K562 (cell line): Measurements from ENCODE around the gene XPC. TPM values are rescaled to one million over a fixed set of nuclear protein-coding genes. Genes with fewer than 3 reads are reported as not detected.

Source experiments
- CREM ChIP-seq: IDR thresholded peaks from 2 replicates; pipeline ENCODE4 v1.6.1; 2014; ENCODE audit warnings: antibody characterized with exemption, low read depth
- DPF2 ChIP-seq: fragments of 450-650 bp; IDR thresholded peaks from 2 replicates; pipeline ENCODE4 v1.6.1; 2016
- JUNB ChIP-seq: fragments of 450-650 bp; formaldehyde crosslinking; conservative IDR thresholded peaks from 2 replicates; pipeline ENCODE4 v1.4.0; 2020; ENCODE audit warnings: mild to moderate bottlenecking
- NRF1 ChIP-seq, 2 experiments: fragments of 450-650 bp; IDR thresholded peaks in 1 of 2; conservative IDR thresholded peaks in 1 of 2; 2 replicates each; pipeline ENCODE4 v1.6.1; 2014; ENCODE audit warnings: mild to moderate bottlenecking in 2 of 2
- POU5F1 ChIP-seq: fragments of 150-350 bp; IDR thresholded peaks from 2 replicates; pipeline ENCODE4 v1.6.1; 2014; ENCODE audit warnings: borderline replicate concordance, low read length, low read depth, mild to moderate bottlenecking; ENCODE audit not compliant: partially characterized antibody
- PRMT5 ChIP-seq: sonication (generic); formaldehyde crosslinking; IDR thresholded peaks from 2 replicates; pipeline ENCODE4 v1.5.0; 2020; ENCODE audit warnings: missing genetic modification reagents
- SMAD1 ChIP-seq: fragments of 150-350 bp; IDR thresholded peaks from 2 replicates; pipeline ENCODE4 v1.6.1; 2014; ENCODE audit warnings: low read length, low read depth; ENCODE audit not compliant: partially characterized antibody
- SMARCA4 ChIP-seq: fragments of 450-650 bp; IDR thresholded peaks from 2 replicates; pipeline ENCODE4 v1.6.1; 2016
- TOE1 ChIP-seq, 2 experiments: fragments of 450-650 bp in 1 of 2; sonication (generic) in 1 of 2; formaldehyde crosslinking in 1 of 2; IDR thresholded peaks; 2 replicates each; pipeline versions ENCODE4 v1.7.1 to v1.8.0; 2016 to 2022; ENCODE audit warnings: borderline replicate concordance in 2 of 2, mild to moderate bottlenecking in 2 of 2, antibody characterized with exemption in 1 of 2, inconsistent platforms in 1 of 2, low read depth in 1 of 2, missing genetic modification reagents in 1 of 2, moderate library complexity in 1 of 2
- ZNF75A ChIP-seq: fragments of 450-650 bp; formaldehyde crosslinking; IDR thresholded peaks from 2 replicates; pipeline ENCODE4 v1.4.0; 2020; ENCODE audit warnings: mild to moderate bottlenecking
- polyA plus RNA-seq, 8 experiments: library from polyadenylated mRNA; depleted of rRNA in 4 of 8; stranded (reverse) in 5 of 8; unstranded in 3 of 8; fragments of >200 nt; fragmentation: Nextera tagmentation in 2 of 8; fragmentation: Illumina TruSeq in 1 of 8; extraction: Ambion mirVana in 2 of 8; extraction: Trizol in 1 of 8; gene quantifications; 2 replicates each; pipeline versions ENCODE4 v1.2.1 to v1.2.3, GENCODE V29; 2011 to 2014; ENCODE audit warnings: inconsistent platforms in 1 of 8, missing spikeins in 1 of 8
- total RNA-seq, 7 experiments: library from RNA; depleted of rRNA in 6 of 7; stranded (reverse); fragments of >200 nt in 6 of 7; fragmentation: Illumina TruSeq in 2 of 7; extraction: Trizol in 2 of 7; gene quantifications; 2 replicates each; pipeline versions ENCODE4 v1.2.1 to v1.2.3, GENCODE V29; 2011 to 2021; ENCODE audit warnings: low replicate concordance in 1 of 7
- TF ChIP-seq, protein P1 (sequence below), 2 experiments: IDR thresholded peaks; 2 replicates each; pipeline ENCODE4 v1.6.1; 2011; ENCODE audit warnings: borderline replicate concordance in 1 of 2, control low read depth in 1 of 2, low read depth in 1 of 2, low read length in 1 of 2, mild to moderate bottlenecking in 1 of 2, mixed read lengths in 1 of 2, moderate library complexity in 1 of 2; ENCODE audit not compliant: insufficient read depth in 1 of 2, insufficient read length in 1 of 2, poor library complexity in 1 of 2, severe bottlenecking in 1 of 2; ENCODE audit errors: extremely low read depth in 1 of 2
- TF ChIP-seq, protein P2 (sequence below), 2 experiments: fragments of 450-650 bp in 1 of 2; sonication (generic) in 1 of 2; formaldehyde crosslinking; conservative IDR thresholded peaks; 2 replicates each; pipeline versions ENCODE4 v1.4.0 to v1.8.1; 2020 to 2022; ENCODE audit warnings: mild to moderate bottlenecking in 1 of 2, missing genetic modification reagents in 1 of 2
- TF ChIP-seq, protein P3 (sequence below): conservative IDR thresholded peaks from 2 replicates; pipeline ENCODE4 v1.6.1; 2011; ENCODE audit warnings: low read depth, mild to moderate bottlenecking, low read length; ENCODE audit not compliant: control insufficient read depth
- TF ChIP-seq, protein P4 (sequence below): IDR thresholded peaks from 2 replicates; pipeline ENCODE4 v1.6.1; 2011; ENCODE audit warnings: borderline replicate concordance, low read depth, mild to moderate bottlenecking, moderate library complexity, low read length; ENCODE audit not compliant: insufficient read depth, poor library complexity, severe bottlenecking
- TF ChIP-seq, protein P5 (sequence below): fragments of 450-650 bp; conservative IDR thresholded peaks from 2 replicates; pipeline ENCODE4 v1.6.1; 2016; ENCODE audit warnings: missing genetic modification characterization, low read depth, mild to moderate bottlenecking, missing compliant biosample characterization, moderate library complexity
- TF ChIP-seq, protein P6 (sequence below), 2 experiments: fragments of 450-650 bp; conservative IDR thresholded peaks; 2 replicates each; pipeline ENCODE4 v1.6.1; 2017; ENCODE audit warnings: mild to moderate bottlenecking in 2 of 2, moderate library complexity in 2 of 2

XPC gene
- total and polyA plus RNA-seq, 9 of the 15 experiments (the other 6 are each of a cell fraction or from before 2014, with no cell fraction given) = 3.8 to 54.7 (median 41.3) TPM

DNA sequence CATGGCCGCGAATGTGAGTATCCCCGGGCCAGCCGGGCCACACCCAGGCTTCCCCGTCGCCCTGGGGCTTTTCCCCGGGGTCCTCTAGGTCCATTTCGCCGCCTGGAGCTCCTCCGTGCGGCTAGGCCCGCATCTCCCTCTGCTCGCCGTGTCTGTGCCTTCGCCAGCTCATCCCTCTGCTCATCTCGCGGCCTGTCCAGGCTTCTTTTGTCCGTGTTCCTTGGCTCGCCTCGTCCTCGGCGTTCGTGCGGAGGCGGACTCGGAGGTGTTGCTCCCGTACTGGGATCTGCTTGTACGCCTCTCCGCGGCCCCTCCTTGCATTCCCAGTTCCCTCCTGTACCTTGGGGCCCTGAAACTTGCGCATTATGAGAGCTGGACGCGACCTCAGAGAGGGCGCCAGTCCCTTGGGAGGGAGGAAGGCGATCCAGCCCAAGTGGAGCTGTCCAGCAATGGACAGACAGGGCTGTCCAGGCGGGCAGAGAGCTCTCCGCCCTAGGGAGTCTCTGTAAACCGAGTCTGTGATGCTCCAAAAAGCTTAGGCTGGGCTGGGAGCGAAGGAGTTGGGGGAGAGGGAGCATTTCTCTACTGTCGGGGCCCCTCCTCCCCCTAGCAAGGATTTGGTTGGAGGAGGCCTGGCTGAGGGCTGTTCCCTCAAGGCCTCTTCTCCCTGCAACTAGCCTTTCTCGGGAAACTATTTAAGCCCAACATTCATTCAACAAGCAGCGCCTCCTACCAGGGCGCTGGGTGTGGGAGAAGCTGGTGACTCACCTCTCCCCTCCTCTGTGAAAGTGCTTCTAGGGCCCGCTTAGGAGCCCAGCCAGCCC, 53.0 kb downstream of the XPC start (continued):
- TF ChIP-seq, protein P1, sequence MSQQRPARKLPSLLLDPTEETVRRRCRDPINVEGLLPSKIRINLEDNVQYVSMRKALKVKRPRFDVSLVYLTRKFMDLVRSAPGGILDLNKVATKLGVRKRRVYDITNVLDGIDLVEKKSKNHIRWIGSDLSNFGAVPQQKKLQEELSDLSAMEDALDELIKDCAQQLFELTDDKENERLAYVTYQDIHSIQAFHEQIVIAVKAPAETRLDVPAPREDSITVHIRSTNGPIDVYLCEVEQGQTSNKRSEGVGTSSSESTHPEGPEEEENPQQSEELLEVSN (IDR thresholded peaks at IDR 0.05; ENCODE audit: borderline replicate concordance in 1 of 2, extremely low read depth in 1 of 2, insufficient read depth in 1 of 2, insufficient read length in 1 of 2, low read depth in 1 of 2, low read length in 1 of 2, poor library complexity in 1 of 2, severe bottlenecking in 1 of 2) = peak in 1 of 2 experiments; percentile 18
- TF ChIP-seq POU5F1 = no peak
- no peak for TF ChIP-seq NRF1 (conservative IDR thresholded peaks at IDR 0.05 in 1 of 2, IDR thresholded peaks at IDR 0.05 in 1 of 2)
- 0 out of 2 replicates have a peak, but pooled peaks have one; percentile 9 for TF ChIP-seq CREM
- TF ChIP-seq, protein P2, sequence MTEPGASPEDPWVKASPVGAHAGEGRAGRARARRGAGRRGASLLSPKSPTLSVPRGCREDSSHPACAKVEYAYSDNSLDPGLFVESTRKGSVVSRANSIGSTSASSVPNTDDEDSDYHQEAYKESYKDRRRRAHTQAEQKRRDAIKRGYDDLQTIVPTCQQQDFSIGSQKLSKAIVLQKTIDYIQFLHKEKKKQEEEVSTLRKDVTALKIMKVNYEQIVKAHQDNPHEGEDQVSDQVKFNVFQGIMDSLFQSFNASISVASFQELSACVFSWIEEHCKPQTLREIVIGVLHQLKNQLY (CRISPR knock-in tag; conservative IDR thresholded peaks at IDR 0.05) = 0 out of 4 replicates have a peak, but pooled peaks of 1 of the 2 experiments have one; percentile 25
- peak; percentile 76 for TF ChIP-seq SMARCA4
- peak; percentile 81 for TF ChIP-seq DPF2
- no peak for TF ChIP-seq SMAD1
- 0 out of 2 replicates have a peak, but pooled peaks have one; percentile 34 for TF ChIP-seq TOE1 (IDR thresholded peaks at IDR 0.05; ENCODE audit: borderline replicate concordance)
- TF ChIP-seq TOE1 (CRISPR knock-in tag; IDR thresholded peaks at IDR 0.05; ENCODE audit: borderline replicate concordance, low read depth) = peak; percentile 34; the same call in 1 of the 2 replicates
- TF ChIP-seq, protein P3, sequence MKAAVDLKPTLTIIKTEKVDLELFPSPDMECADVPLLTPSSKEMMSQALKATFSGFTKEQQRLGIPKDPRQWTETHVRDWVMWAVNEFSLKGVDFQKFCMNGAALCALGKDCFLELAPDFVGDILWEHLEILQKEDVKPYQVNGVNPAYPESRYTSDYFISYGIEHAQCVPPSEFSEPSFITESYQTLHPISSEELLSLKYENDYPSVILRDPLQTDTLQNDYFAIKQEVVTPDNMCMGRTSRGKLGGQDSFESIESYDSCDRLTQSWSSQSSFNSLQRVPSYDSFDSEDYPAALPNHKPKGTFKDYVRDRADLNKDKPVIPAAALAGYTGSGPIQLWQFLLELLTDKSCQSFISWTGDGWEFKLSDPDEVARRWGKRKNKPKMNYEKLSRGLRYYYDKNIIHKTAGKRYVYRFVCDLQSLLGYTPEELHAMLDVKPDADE = no peak; the same call in 1 of the 2 replicates
- TF ChIP-seq ZNF75A (CRISPR knock-in tag) = peak; percentile 90
- TF ChIP-seq, protein P4, sequence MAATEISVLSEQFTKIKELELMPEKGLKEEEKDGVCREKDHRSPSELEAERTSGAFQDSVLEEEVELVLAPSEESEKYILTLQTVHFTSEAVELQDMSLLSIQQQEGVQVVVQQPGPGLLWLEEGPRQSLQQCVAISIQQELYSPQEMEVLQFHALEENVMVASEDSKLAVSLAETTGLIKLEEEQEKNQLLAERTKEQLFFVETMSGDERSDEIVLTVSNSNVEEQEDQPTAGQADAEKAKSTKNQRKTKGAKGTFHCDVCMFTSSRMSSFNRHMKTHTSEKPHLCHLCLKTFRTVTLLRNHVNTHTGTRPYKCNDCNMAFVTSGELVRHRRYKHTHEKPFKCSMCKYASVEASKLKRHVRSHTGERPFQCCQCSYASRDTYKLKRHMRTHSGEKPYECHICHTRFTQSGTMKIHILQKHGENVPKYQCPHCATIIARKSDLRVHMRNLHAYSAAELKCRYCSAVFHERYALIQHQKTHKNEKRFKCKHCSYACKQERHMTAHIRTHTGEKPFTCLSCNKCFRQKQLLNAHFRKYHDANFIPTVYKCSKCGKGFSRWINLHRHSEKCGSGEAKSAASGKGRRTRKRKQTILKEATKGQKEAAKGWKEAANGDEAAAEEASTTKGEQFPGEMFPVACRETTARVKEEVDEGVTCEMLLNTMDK = peak; percentile 8
- TF ChIP-seq PRMT5 (CRISPR knock-in tag) = peak; percentile 82
- TF ChIP-seq, protein P5, sequence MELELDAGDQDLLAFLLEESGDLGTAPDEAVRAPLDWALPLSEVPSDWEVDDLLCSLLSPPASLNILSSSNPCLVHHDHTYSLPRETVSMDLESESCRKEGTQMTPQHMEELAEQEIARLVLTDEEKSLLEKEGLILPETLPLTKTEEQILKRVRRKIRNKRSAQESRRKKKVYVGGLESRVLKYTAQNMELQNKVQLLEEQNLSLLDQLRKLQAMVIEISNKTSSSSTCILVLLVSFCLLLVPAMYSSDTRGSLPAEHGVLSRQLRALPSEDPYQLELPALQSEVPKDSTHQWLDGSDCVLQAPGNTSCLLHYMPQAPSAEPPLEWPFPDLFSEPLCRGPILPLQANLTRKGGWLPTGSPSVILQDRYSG = peak; percentile 66; the same call in 1 of the 2 replicates
- TF ChIP-seq JUNB (CRISPR knock-in tag) = 0 out of 2 replicates have a peak, but pooled peaks have one; percentile 27
- TF ChIP-seq, protein P6, sequence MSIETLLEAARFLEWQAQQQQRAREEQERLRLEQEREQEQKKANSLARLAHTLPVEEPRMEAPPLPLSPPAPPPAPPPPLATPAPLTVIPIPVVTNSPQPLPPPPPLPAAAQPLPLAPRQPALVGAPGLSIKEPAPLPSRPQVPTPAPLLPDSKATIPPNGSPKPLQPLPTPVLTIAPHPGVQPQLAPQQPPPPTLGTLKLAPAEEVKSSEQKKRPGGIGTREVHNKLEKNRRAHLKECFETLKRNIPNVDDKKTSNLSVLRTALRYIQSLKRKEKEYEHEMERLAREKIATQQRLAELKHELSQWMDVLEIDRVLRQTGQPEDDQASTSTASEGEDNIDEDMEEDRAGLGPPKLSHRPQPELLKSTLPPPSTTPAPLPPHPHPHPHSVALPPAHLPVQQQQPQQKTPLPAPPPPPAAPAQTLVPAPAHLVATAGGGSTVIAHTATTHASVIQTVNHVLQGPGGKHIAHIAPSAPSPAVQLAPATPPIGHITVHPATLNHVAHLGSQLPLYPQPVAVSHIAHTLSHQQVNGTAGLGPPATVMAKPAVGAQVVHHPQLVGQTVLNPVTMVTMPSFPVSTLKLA (conservative IDR thresholded peaks at IDR 0.05) = peak; percentile 44 to 72; a peak in 3 of 4 replicates
